Stimulated activated CD4-positive, alpha-beta T cell treated with anti-CD3 and anti-CD28 coated beads, Interleukin-12 subunit alpha, Interleukin-12 subunit beta, amount 100 ng/mL, for 24 hours (primary cell): ENCODE measurements around the gene HSD17B2.
"Not testable (repeated sequence)": the region's sequence is repeated elsewhere in the genome, so short reads cannot be mapped to it uniquely, and the experiment has no call there.

Source experiments
- DNase-seq, 2 experiments: peaks; one replicate each; pipeline ENCODE4 v3.0.0-alpha.2; 2020; ENCODE audit warnings: low read depth in 2 of 2

Gene HSD17B2

GRCh38 chr16:82129881-82130280 is 94.8 kb downstream of the HSD17B2 start:
- DNase-seq, result no peak

GRCh38 chr16:82133798-82134197 is 98.7 kb downstream of the HSD17B2 start:
- DNase-seq, result peak in 1 of 2 experiments; percentile 1

GRCh38 chr16:82134846-82135245 is 99.8 kb downstream of the HSD17B2 start:
- no peak for DNase-seq

GRCh38 chr16:82135844-82136243 is 100.8 kb downstream of the HSD17B2 start:
- DNase-seq, result no peak

GRCh38 chr16:82136956-82137821 is 102.1 kb downstream of the HSD17B2 start:
- no peak for DNase-seq

- DNase-seq, result no peak
Measured at GRCh38 chr16:82137822-82138167, 102.7 kb downstream of the HSD17B2 start.

GRCh38 chr16:82138478-82139285 is 103.6 kb downstream of the HSD17B2 start:
- DNase-seq, result no peak

- not testable (repeated sequence) for DNase-seq
Measured at GRCh38 chr16:82139286-82139571, 104.2 kb downstream of the HSD17B2 start.

GRCh38 chr16:82146556-82146955 is 111.5 kb downstream of the HSD17B2 start:
- DNase-seq, result no peak

GRCh38 chr16:82146957-82147356 is 111.9 kb downstream of the HSD17B2 start:
- DNase-seq, result no peak

- no peak for DNase-seq
Measured at GRCh38 chr16:82147546-82147945, 112.5 kb downstream of the HSD17B2 start.
